Measurements from ENCODE around the gene TKT.
"Not testable (repeated sequence)": the region's sequence is repeated elsewhere in the genome, so short reads cannot be mapped to it uniquely, and the experiment has no call there.

The TKT gene

GRCh38 chr3:53253707-53254508, 1.9 kb downstream of the TKT start:
- peaks cover 2% of the 10 kb centered on the region for H3K27me3 Mint-ChIP-seq (ENCODE audit: low read depth)
- H3K9me3 Mint-ChIP-seq = no peaks in the 10 kb centered on the region
- H3K4me3 Mint-ChIP-seq = peak overlapping the region; percentile 93
- H3K36me3 Mint-ChIP-seq (ENCODE audit: low read depth) = peaks cover 4% of the 10 kb centered on the region
- H3K27ac Mint-ChIP-seq = peak overlapping the region; percentile 86
- H3K4me1 Mint-ChIP-seq (ENCODE audit: low read depth) = peaks cover 37% of the 10 kb centered on the region

- not testable (repeated sequence) for H3K36me3 Mint-ChIP-seq (ENCODE audit: low read depth); H3K27me3 Mint-ChIP-seq (ENCODE audit: low read depth)
- H3K27ac Mint-ChIP-seq = peak overlapping the region; percentile 62
These were observed 2.9 kb downstream of the TKT start for GRCh38 chr3:53252947-53253322.

GRCh38 chr3:53252096-53252946, 3.5 kb downstream of the TKT start:
- H3K9me3 Mint-ChIP-seq = no peaks in the 10 kb centered on the region
- peak overlapping the region; percentile 93 for H3K4me3 Mint-ChIP-seq
- H3K27me3 Mint-ChIP-seq (ENCODE audit: low read depth) = no peaks in the 10 kb centered on the region
- peak overlapping the region; percentile 59 for H3K27ac Mint-ChIP-seq
- peaks cover 8% of the 10 kb centered on the region for H3K36me3 Mint-ChIP-seq (ENCODE audit: low read depth)
- H3K4me1 Mint-ChIP-seq (ENCODE audit: low read depth) = peaks cover 47% of the 10 kb centered on the region

More at GRCh38 chr3:53252947-53253322, 2.9 kb downstream of the TKT start:
- peak overlapping the region; percentile 93 for H3K4me3 Mint-ChIP-seq
- peaks cover 43% of the 10 kb centered on the region for H3K4me1 Mint-ChIP-seq (ENCODE audit: low read depth)
- H3K9me3 Mint-ChIP-seq = not testable (repeated sequence)

- Mint-ChIP-seq H3K4me1 (ENCODE audit: low read depth) (peaks cover 49% of the 10 kb centered on the region), H3K9me3 (no peaks in the 10 kb centered on the region), H3K36me3 (ENCODE audit: low read depth) (peaks cover 8% of the 10 kb centered on the region), H3K27ac (peak overlapping the region; percentile 31), H3K4me3 (no peak overlapping the region), H3K27me3 (ENCODE audit: low read depth) (no peaks in the 10 kb centered on the region)
These were observed 4.8 kb downstream of the TKT start for GRCh38 chr3:53250881-53251605.

- no peak overlapping the region for H3K4me3 Mint-ChIP-seq
These were observed 5.4 kb downstream of the TKT start for GRCh38 chr3:53250453-53250852.

GRCh38 chr3:53248161-53248560, 7.7 kb downstream of the TKT start:
- Mint-ChIP-seq H3K27ac (peak overlapping the region; percentile 6), H3K27me3 (ENCODE audit: low read depth) (no peaks in the 10 kb centered on the region), H3K36me3 (ENCODE audit: low read depth) (peaks cover 8% of the 10 kb centered on the region), H3K4me3 (no peak overlapping the region), H3K9me3 (no peaks in the 10 kb centered on the region), H3K4me1 (ENCODE audit: low read depth) (peaks cover 45% of the 10 kb centered on the region)

More at GRCh38 chr3:53250453-53250852, 5.4 kb downstream of the TKT start:
- no peak overlapping the region for H3K27ac Mint-ChIP-seq
- no peaks in the 10 kb centered on the region for H3K9me3 Mint-ChIP-seq
- no peaks in the 10 kb centered on the region for H3K27me3 Mint-ChIP-seq (ENCODE audit: low read depth)
- H3K36me3 Mint-ChIP-seq (ENCODE audit: low read depth) = peaks cover 8% of the 10 kb centered on the region
- peaks cover 51% of the 10 kb centered on the region for H3K4me1 Mint-ChIP-seq (ENCODE audit: low read depth)

GRCh38 chr3:53247619-53248018, 8.2 kb downstream of the TKT start:
- peak overlapping the region; percentile 16 for H3K4me3 Mint-ChIP-seq
- no peaks in the 10 kb centered on the region for H3K9me3 Mint-ChIP-seq
- peaks cover 8% of the 10 kb centered on the region for H3K36me3 Mint-ChIP-seq (ENCODE audit: low read depth)
- peaks cover 42% of the 10 kb centered on the region for H3K4me1 Mint-ChIP-seq (ENCODE audit: low read depth)
- no peaks in the 10 kb centered on the region for H3K27me3 Mint-ChIP-seq (ENCODE audit: low read depth)
- peak overlapping the region; percentile 27 for H3K27ac Mint-ChIP-seq

- Mint-ChIP-seq H3K27ac (no peak overlapping the region), H3K27me3 (ENCODE audit: low read depth) (no peaks in the 10 kb centered on the region), H3K36me3 (ENCODE audit: low read depth) (peaks cover 11% of the 10 kb centered on the region), H3K4me3 (no peak overlapping the region), H3K9me3 (no peaks in the 10 kb centered on the region), H3K4me1 (ENCODE audit: low read depth) (peaks cover 19% of the 10 kb centered on the region)
These were observed 11.6 kb downstream of the TKT start for GRCh38 chr3:53244271-53244670.

GRCh38 chr3:53243785-53244184, 12.0 kb downstream of the TKT start:
- H3K9me3 Mint-ChIP-seq = no peaks in the 10 kb centered on the region
- no peak overlapping the region for H3K4me3 Mint-ChIP-seq
- H3K36me3 Mint-ChIP-seq (ENCODE audit: low read depth) = peaks cover 14% of the 10 kb centered on the region
- no peaks in the 10 kb centered on the region for H3K27me3 Mint-ChIP-seq (ENCODE audit: low read depth)
- peaks cover 20% of the 10 kb centered on the region for H3K4me1 Mint-ChIP-seq (ENCODE audit: low read depth)
- peak overlapping the region; percentile 11 for H3K27ac Mint-ChIP-seq

- H3K27ac Mint-ChIP-seq = no peak overlapping the region
- peaks cover 16% of the 10 kb centered on the region for H3K4me1 Mint-ChIP-seq (ENCODE audit: low read depth)
- no peak overlapping the region for H3K4me3 Mint-ChIP-seq
- H3K9me3 Mint-ChIP-seq = no peaks in the 10 kb centered on the region
- peaks cover 15% of the 10 kb centered on the region for H3K36me3 Mint-ChIP-seq (ENCODE audit: low read depth)
- H3K27me3 Mint-ChIP-seq (ENCODE audit: low read depth) = no peaks in the 10 kb centered on the region
These were observed 12.7 kb downstream of the TKT start for GRCh38 chr3:53243165-53243564.

- Mint-ChIP-seq H3K27ac (no peak overlapping the region), H3K4me3 (no peak overlapping the region)
These were observed 13.2 kb downstream of the TKT start for GRCh38 chr3:53242642-53243041.

GRCh38 chr3:53242155-53242554, 13.7 kb downstream of the TKT start:
- Mint-ChIP-seq H3K4me3 (no peak overlapping the region), H3K27me3 (ENCODE audit: low read depth) (no peaks in the 10 kb centered on the region), H3K27ac (peak overlapping the region; percentile 49), H3K9me3 (no peaks in the 10 kb centered on the region), H3K36me3 (ENCODE audit: low read depth) (peaks cover 12% of the 10 kb centered on the region), H3K4me1 (ENCODE audit: low read depth) (peaks cover 11% of the 10 kb centered on the region)

More at GRCh38 chr3:53242642-53243041, 13.2 kb downstream of the TKT start:
- H3K36me3 Mint-ChIP-seq (ENCODE audit: low read depth) = peaks cover 12% of the 10 kb centered on the region
- H3K27me3 Mint-ChIP-seq (ENCODE audit: low read depth) = no peaks in the 10 kb centered on the region
- H3K4me1 Mint-ChIP-seq (ENCODE audit: low read depth) = peaks cover 10% of the 10 kb centered on the region
- H3K9me3 Mint-ChIP-seq = no peaks in the 10 kb centered on the region

- Mint-ChIP-seq H3K4me3 (no peak overlapping the region), H3K27ac (no peak overlapping the region), H3K9me3 (no peaks in the 10 kb centered on the region), H3K27me3 (ENCODE audit: low read depth) (no peaks in the 10 kb centered on the region), H3K36me3 (ENCODE audit: low read depth) (peaks cover 15% of the 10 kb centered on the region), H3K4me1 (ENCODE audit: low read depth) (peaks cover 17% of the 10 kb centered on the region)
These were observed 14.5 kb downstream of the TKT start for GRCh38 chr3:53240989-53241972.

Data from T-helper 1 cell treated with Interleukin-12 subunit alpha and Interleukin-12 subunit beta and Interleukin-4 antibody, amounts not matched to agents 30 μg/mL and 1 μg/mL, for 36 hours (primary cell).